HCT116 (cell line): ENCODE data around the gene ABCG1.

Experiments used
- ATF3 ChIP-seq: IDR thresholded peaks from 2 replicates; pipeline ENCODE4 v1.6.1; 2012
- CTCF ChIP-seq, 3 experiments: fragments of 200-600 bp in 1 of 3; sonication (generic) in 1 of 3; IDR thresholded peaks in 2 of 3; conservative IDR thresholded peaks in 1 of 3; 2 replicates each; pipeline ENCODE4 v1.5.1; 2012 to 2017; ENCODE audit warnings: low read depth in 2 of 3, low read length in 2 of 3, antibody characterized with exemption in 1 of 3, borderline replicate concordance in 1 of 3, control low read depth in 1 of 3, mild to moderate bottlenecking in 1 of 3, mixed read lengths in 1 of 3, mixed run types in 1 of 3, moderate library complexity in 1 of 3; ENCODE audit not compliant: insufficient read depth in 1 of 3
- POLR2AphosphoS5 ChIP-seq: IDR thresholded peaks from 2 replicates; pipeline ENCODE4 v1.6.1; 2011; ENCODE audit warnings: mild to moderate bottlenecking, low read depth, low read length, moderate library complexity
- SIN3A ChIP-seq: IDR thresholded peaks from 2 replicates; pipeline ENCODE4 v1.6.1; 2012; ENCODE audit warnings: low read depth

GRCh38 chr21:42250422-42251403, 31.8 kb downstream of the ABCG1 start:
- TF ChIP-seq CTCF (IDR thresholded peaks at IDR 0.05 in 2 of 3, conservative IDR thresholded peaks at IDR 0.05 in 1 of 3; ENCODE audit: borderline replicate concordance in 1 of 3, insufficient read depth in 1 of 3, low read depth in 2 of 3, low read length in 2 of 3) (no peak), SIN3A (no peak), ATF3 (no peak), POLR2AphosphoS5 (no peak)
